ENCODE measurements around the gene PMVK. TPM values are rescaled to one million over a fixed set of nuclear protein-coding genes. Genes with fewer than 3 reads are reported as not detected.
"Not testable (repeated sequence)": the region's sequence is repeated elsewhere in the genome, so short reads cannot be mapped to it uniquely, and the experiment has no call there.

PMVK gene
- total RNA-seq, 1 donor from 2014 or later = 15.6 TPM

DNA sequence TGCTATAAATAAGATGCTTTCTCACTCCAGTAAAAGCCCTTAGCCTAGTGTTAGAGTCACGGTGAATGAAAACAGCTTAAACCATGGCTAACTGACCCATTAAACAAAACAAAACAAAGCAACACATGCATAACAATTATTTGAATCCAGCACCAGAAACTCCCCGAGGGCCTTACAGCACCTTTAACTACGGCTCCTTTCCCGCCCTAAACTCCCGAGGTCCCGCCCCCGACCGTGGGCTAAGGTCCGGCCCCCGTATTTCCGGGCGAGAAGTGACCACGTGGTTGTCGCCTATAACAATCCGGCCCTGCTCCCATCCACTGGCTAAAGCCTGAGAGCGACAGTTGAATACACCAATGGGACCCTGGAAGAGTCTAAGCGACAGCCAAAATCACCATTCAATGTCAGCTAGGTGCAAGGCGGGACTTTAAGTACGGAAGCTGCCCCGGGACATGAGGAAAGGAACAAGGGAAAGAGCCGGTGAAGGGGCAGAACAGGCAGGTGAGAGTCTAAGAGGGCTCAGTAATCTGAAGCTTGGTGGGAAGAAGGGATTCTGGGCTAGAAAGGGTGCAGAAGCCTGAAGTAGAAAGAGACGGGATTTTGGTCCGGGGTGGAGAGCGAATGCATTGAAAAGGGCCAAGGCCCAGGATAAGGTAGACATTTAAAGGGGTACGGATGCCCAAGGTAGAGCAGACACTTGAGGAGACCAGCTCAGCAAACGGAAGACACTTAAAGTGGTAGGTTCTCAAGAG, 46.6 kb upstream of the PMVK start, which contains the start of gene FLAD1:
FLAD1 (plus strand) TSS at position 448 of the 752 bp plus-strand sequence. CDS start 351 bp downstream, outside the sequence.
- DNase-seq (ENCODE audit: low read depth) (peak; percentile 100), FAIRE-seq (peak; percentile 37)
- peak within 1 kb of the TSS; percentile 94 for H3K9ac ChIP-seq (ENCODE audit: low read length)
- Mint-ChIP-seq H3K4me3 (ENCODE audit: unreplicated experiment) (no peak within 1 kb of the TSS), H3K27me3 (ENCODE audit: low read depth, unreplicated experiment) (no peaks in the 10 kb centered on the region), H3K9me3 (ENCODE audit: unreplicated experiment) (no peaks in the 10 kb centered on the region), H3K27ac (ENCODE audit: unreplicated experiment) (peak within 1 kb of the TSS; percentile 80), H3K36me3 (ENCODE audit: low read depth, unreplicated experiment) (peaks cover 2% of the 10 kb centered on the region), H3K4me1 (ENCODE audit: low read depth, unreplicated experiment) (peaks cover 5% of the 10 kb centered on the region)
- H2AFZ ChIP-seq (ENCODE audit: low read depth, low read length) = peak within 1 kb of the TSS; percentile 71
- TF ChIP-seq, protein P1, sequence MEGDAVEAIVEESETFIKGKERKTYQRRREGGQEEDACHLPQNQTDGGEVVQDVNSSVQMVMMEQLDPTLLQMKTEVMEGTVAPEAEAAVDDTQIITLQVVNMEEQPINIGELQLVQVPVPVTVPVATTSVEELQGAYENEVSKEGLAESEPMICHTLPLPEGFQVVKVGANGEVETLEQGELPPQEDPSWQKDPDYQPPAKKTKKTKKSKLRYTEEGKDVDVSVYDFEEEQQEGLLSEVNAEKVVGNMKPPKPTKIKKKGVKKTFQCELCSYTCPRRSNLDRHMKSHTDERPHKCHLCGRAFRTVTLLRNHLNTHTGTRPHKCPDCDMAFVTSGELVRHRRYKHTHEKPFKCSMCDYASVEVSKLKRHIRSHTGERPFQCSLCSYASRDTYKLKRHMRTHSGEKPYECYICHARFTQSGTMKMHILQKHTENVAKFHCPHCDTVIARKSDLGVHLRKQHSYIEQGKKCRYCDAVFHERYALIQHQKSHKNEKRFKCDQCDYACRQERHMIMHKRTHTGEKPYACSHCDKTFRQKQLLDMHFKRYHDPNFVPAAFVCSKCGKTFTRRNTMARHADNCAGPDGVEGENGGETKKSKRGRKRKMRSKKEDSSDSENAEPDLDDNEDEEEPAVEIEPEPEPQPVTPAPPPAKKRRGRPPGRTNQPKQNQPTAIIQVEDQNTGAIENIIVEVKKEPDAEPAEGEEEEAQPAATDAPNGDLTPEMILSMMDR (IDR thresholded peaks at IDR 0.05; ENCODE audit: insufficient read depth, low read depth, low read length) = no peak
- H3K4me1 ChIP-seq (ENCODE audit: insufficient read depth, low read length) = peaks cover 14% of the 10 kb centered on the region
- H3K27ac ChIP-seq (ENCODE audit: low read depth, low read length) = peak within 1 kb of the TSS; percentile 58
- no peaks in the 10 kb centered on the region for H3K9me3 ChIP-seq (ENCODE audit: insufficient read depth, low read depth, low read length)
- H3K36me3 ChIP-seq (ENCODE audit: insufficient read depth, low read length) = peaks cover 17% of the 10 kb centered on the region
- peak within 1 kb of the TSS; percentile 97 for H3K4me2 ChIP-seq (ENCODE audit: low read length)
- H3K79me2 ChIP-seq (ENCODE audit: insufficient read depth, low read length) = peaks cover 49% of the 10 kb centered on the region
- peak within 1 kb of the TSS; percentile 99 for H3K4me3 ChIP-seq (ENCODE audit: insufficient read depth, low read depth, low read length)
- H3K27me3 ChIP-seq (ENCODE audit: insufficient read depth, low read length) = no peaks in the 10 kb centered on the region
- peaks cover 6% of the 10 kb centered on the region for H4K20me1 ChIP-seq (ENCODE audit: insufficient read depth, low read length)

DNA sequence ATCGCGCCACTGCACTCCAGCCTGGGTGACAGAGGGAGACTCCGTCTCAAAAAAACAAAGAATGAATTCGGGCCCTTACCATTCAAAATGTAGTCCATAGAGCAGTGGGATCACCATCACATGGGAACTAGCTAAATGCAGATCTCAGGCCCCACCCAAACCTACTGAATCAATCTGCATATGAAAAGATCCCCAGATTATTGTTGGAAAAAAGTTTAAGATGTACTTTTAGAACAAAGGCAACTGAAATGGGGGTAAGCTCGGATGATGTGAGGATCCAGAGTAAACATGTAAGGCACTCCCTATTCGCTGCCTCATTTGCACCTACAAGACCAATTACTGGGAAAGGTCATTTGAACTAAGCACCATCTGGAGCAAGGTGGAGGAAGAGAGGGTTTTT, 45.8 kb upstream of the PMVK start:
- H3K27ac Mint-ChIP-seq (ENCODE audit: unreplicated experiment) = no peak overlapping the region
- no peaks in the 10 kb centered on the region for H3K27me3 Mint-ChIP-seq (ENCODE audit: low read depth, unreplicated experiment)
- Histone ChIP-seq H2AFZ (ENCODE audit: low read depth, low read length) (peak overlapping the region; percentile 71), H3K27me3 (ENCODE audit: insufficient read depth, low read length) (no peaks in the 10 kb centered on the region), H3K79me2 (ENCODE audit: insufficient read depth, low read length) (peaks cover 49% of the 10 kb centered on the region), H3K4me1 (ENCODE audit: insufficient read depth, low read length) (peaks cover 14% of the 10 kb centered on the region), H3K9ac (ENCODE audit: low read length) (peak overlapping the region; percentile 64), H3K4me2 (ENCODE audit: low read length) (peak overlapping the region; percentile 97), H3K36me3 (ENCODE audit: insufficient read depth, low read length) (peaks cover 10% of the 10 kb centered on the region), H4K20me1 (ENCODE audit: insufficient read depth, low read length) (no peaks in the 10 kb centered on the region), H3K4me3 (ENCODE audit: insufficient read depth, low read depth, low read length) (peak overlapping the region; percentile 99), H3K27ac (ENCODE audit: low read depth, low read length) (peak overlapping the region; percentile 0), H3K9me3 (ENCODE audit: insufficient read depth, low read depth, low read length) (no peaks in the 10 kb centered on the region)
- H3K9me3 Mint-ChIP-seq (ENCODE audit: unreplicated experiment) = no peaks in the 10 kb centered on the region
- peaks cover 2% of the 10 kb centered on the region for H3K36me3 Mint-ChIP-seq (ENCODE audit: low read depth, unreplicated experiment)
- TF ChIP-seq, protein P1 (IDR thresholded peaks at IDR 0.05; ENCODE audit: insufficient read depth, low read depth, low read length) = no peak
- TF ChIP-seq EZH2 (IDR thresholded peaks at IDR 0.05; ENCODE audit: insufficient read depth, low read length) = no peak
- DNase-seq (ENCODE audit: low read depth) (no peak), FAIRE-seq (no peak)
- no peak overlapping the region for H3K4me3 Mint-ChIP-seq (ENCODE audit: unreplicated experiment)
- H3K4me1 Mint-ChIP-seq (ENCODE audit: low read depth, unreplicated experiment) = peaks cover 5% of the 10 kb centered on the region

DNA sequence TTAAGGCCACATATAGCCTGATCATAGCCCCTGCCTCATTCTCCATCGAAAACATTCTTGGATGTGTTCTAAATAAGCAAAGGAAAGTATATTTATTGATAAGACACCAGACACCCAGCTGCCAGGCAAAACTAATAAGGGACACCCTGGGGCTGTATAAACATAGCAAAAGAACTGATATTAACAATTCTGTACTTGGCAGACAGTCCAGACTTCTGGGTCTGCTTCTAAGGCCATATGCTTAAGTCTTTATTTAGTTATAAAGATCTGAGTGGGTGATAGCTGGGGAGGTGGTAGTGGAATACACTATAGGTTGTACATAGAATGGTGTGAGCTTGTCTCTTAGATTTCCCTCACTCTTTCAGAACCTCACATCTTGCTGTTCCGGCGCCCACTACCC, 41.8 kb upstream of the PMVK start:
- H3K4me3 ChIP-seq (ENCODE audit: insufficient read depth, low read depth, low read length) = no peak overlapping the region
- H3K27ac Mint-ChIP-seq (ENCODE audit: unreplicated experiment) = no peak overlapping the region
- TF ChIP-seq, protein P1 (IDR thresholded peaks at IDR 0.05; ENCODE audit: insufficient read depth, low read depth, low read length) = no peak
- TF ChIP-seq EZH2 (IDR thresholded peaks at IDR 0.05; ENCODE audit: insufficient read depth, low read length) = no peak
- no peaks in the 10 kb centered on the region for H3K9me3 ChIP-seq (ENCODE audit: insufficient read depth, low read depth, low read length)
- H3K27ac ChIP-seq (ENCODE audit: low read depth, low read length) = no peak overlapping the region
- H3K27me3 ChIP-seq (ENCODE audit: insufficient read depth, low read length) = no peaks in the 10 kb centered on the region
- H3K79me2 ChIP-seq (ENCODE audit: insufficient read depth, low read length) = peaks cover 46% of the 10 kb centered on the region
- peaks cover 2% of the 10 kb centered on the region for H3K36me3 Mint-ChIP-seq (ENCODE audit: low read depth, unreplicated experiment)
- H3K9me3 Mint-ChIP-seq (ENCODE audit: unreplicated experiment) = no peaks in the 10 kb centered on the region
- peaks cover 13% of the 10 kb centered on the region for H3K4me1 ChIP-seq (ENCODE audit: insufficient read depth, low read length)
- peaks cover 6% of the 10 kb centered on the region for H3K36me3 ChIP-seq (ENCODE audit: insufficient read depth, low read length)
- DNase-seq (ENCODE audit: low read depth) (no peak), FAIRE-seq (no peak)
- no peaks in the 10 kb centered on the region for H3K4me1 Mint-ChIP-seq (ENCODE audit: low read depth, unreplicated experiment)
- H3K4me2 ChIP-seq (ENCODE audit: low read length) = no peak overlapping the region
- H3K4me3 Mint-ChIP-seq (ENCODE audit: unreplicated experiment) = no peak overlapping the region
- no peak overlapping the region for H3K9ac ChIP-seq (ENCODE audit: low read length)
- no peak overlapping the region for H2AFZ ChIP-seq (ENCODE audit: low read depth, low read length)
- no peaks in the 10 kb centered on the region for H3K27me3 Mint-ChIP-seq (ENCODE audit: low read depth, unreplicated experiment)
- no peaks in the 10 kb centered on the region for H4K20me1 ChIP-seq (ENCODE audit: insufficient read depth, low read length)

GRCh38 chr1:154977762-154978161, 41.2 kb upstream of the PMVK start:
- not testable (repeated sequence) for H3K27me3 ChIP-seq (ENCODE audit: insufficient read depth, low read length); H3K4me2 ChIP-seq (ENCODE audit: low read length); H3K36me3 ChIP-seq (ENCODE audit: insufficient read depth, low read length); H3K9me3 Mint-ChIP-seq (ENCODE audit: unreplicated experiment); H3K27me3 Mint-ChIP-seq (ENCODE audit: low read depth, unreplicated experiment); H3K9ac ChIP-seq (ENCODE audit: low read length); H3K4me1 Mint-ChIP-seq (ENCODE audit: low read depth, unreplicated experiment); H3K36me3 Mint-ChIP-seq (ENCODE audit: low read depth, unreplicated experiment); H2AFZ ChIP-seq (ENCODE audit: low read depth, low read length); H3K9me3 ChIP-seq (ENCODE audit: insufficient read depth, low read depth, low read length); H4K20me1 ChIP-seq (ENCODE audit: insufficient read depth, low read length); H3K4me3 Mint-ChIP-seq (ENCODE audit: unreplicated experiment); FAIRE-seq; H3K27ac Mint-ChIP-seq (ENCODE audit: unreplicated experiment); H3K27ac ChIP-seq (ENCODE audit: low read depth, low read length); DNase-seq (ENCODE audit: low read depth); H3K4me3 ChIP-seq (ENCODE audit: insufficient read depth, low read depth, low read length)
- peaks cover 43% of the 10 kb centered on the region for H3K79me2 ChIP-seq (ENCODE audit: insufficient read depth, low read length)
- peaks cover 18% of the 10 kb centered on the region for H3K4me1 ChIP-seq (ENCODE audit: insufficient read depth, low read length)

Data from astrocyte (in vitro differentiated cells and primary cell).